Measurements from ENCODE around the gene RMI2.
"Not testable (repeated sequence)": the region's sequence is repeated elsewhere in the genome, so short reads cannot be mapped to it uniquely, and the experiment has no call there.

The RMI2 gene

GRCh38 chr16:11372829-11373306 lies 27.6 kb downstream of the RMI2 start:
- Histone ChIP-seq H3K27me3 (ENCODE audit: insufficient read depth, low read length, poor library complexity) (no peaks in the 10 kb centered on the region), H3K79me2 (ENCODE audit: control insufficient read depth, insufficient read depth, low read length) (no peaks in the 10 kb centered on the region), H3K9ac (ENCODE audit: low read length) (no peak overlapping the region), H3K36me3 (ENCODE audit: control insufficient read depth, insufficient read depth, low read length) (no peaks in the 10 kb centered on the region), H2BK15ac (replicated peaks; ENCODE audit: low read depth) (no peak overlapping the region), H4K5ac (ENCODE audit: low read length) (no peak overlapping the region), H2BK5ac (ENCODE audit: low read length) (no peak overlapping the region), H2BK120ac (ENCODE audit: low read depth, low read length) (no peak overlapping the region), H3K4me3 (ENCODE audit: low read length) (no peak overlapping the region), H3K4me1 (ENCODE audit: control insufficient read depth, low read depth, low read length) (no peaks in the 10 kb centered on the region), H3K79me1 (ENCODE audit: low read length) (no peaks in the 10 kb centered on the region), H3K4me2 (ENCODE audit: low read length) (no peak overlapping the region), H3K27ac (ENCODE audit: low read depth, low read length) (no peak overlapping the region), H4K8ac (ENCODE audit: low read depth, low read length) (no peak overlapping the region), H2AK5ac (ENCODE audit: low read length) (no peak overlapping the region), H3K18ac (ENCODE audit: low read length) (no peak overlapping the region), H3K4ac (ENCODE audit: low read depth, low read length) (no peak overlapping the region), H3K56ac (ENCODE audit: low read length) (no peak overlapping the region), H3K23ac (ENCODE audit: low read length) (no peak overlapping the region)
- no peak for DNase-seq
- no CpG with 5 or more reads among the region's 6 CpGs for WGBS (ENCODE audit: extremely low coverage, insufficient coverage, low lambda C conversion rate)

GRCh38 chr16:11374255-11374654 lies 29.0 kb downstream of the RMI2 start:
- no peak overlapping the region for H3K27ac ChIP-seq (ENCODE audit: low read depth, low read length)

GRCh38 chr16:11377154-11377553 lies 31.9 kb downstream of the RMI2 start:
- no peaks in the 10 kb centered on the region for H3K36me3 ChIP-seq (ENCODE audit: control insufficient read depth, insufficient read depth, low read length)
- no peak overlapping the region for H3K9ac ChIP-seq (ENCODE audit: low read length)
- H3K27ac ChIP-seq (ENCODE audit: low read depth, low read length), result no peak overlapping the region
- DNase-seq, result no peak
- no peak overlapping the region for H4K8ac ChIP-seq (ENCODE audit: low read depth, low read length)
- no peak overlapping the region for H3K23ac ChIP-seq (ENCODE audit: low read length)
- no peak overlapping the region for H2AK5ac ChIP-seq (ENCODE audit: low read length)
- no peaks in the 10 kb centered on the region for H3K79me2 ChIP-seq (ENCODE audit: control insufficient read depth, insufficient read depth, low read length)
- H3K79me1 ChIP-seq (ENCODE audit: low read length), result no peaks in the 10 kb centered on the region
- no peak overlapping the region for H2BK5ac ChIP-seq (ENCODE audit: low read length)
- H2BK15ac ChIP-seq (replicated peaks; ENCODE audit: low read depth), result no peak overlapping the region
- no peak overlapping the region for H3K4me2 ChIP-seq (ENCODE audit: low read length)
- H4K5ac ChIP-seq (ENCODE audit: low read length), result no peak overlapping the region
- H3K18ac ChIP-seq (ENCODE audit: low read length), result no peak overlapping the region
- no peak overlapping the region for H3K56ac ChIP-seq (ENCODE audit: low read length)
- no peak overlapping the region for H2BK120ac ChIP-seq (ENCODE audit: low read depth, low read length)
- no peak overlapping the region for H3K4me3 ChIP-seq (ENCODE audit: low read length)
- WGBS (ENCODE audit: extremely low coverage, insufficient coverage, low lambda C conversion rate), result no CpG with 5 or more reads among the region's 3 CpGs
- H3K27me3 ChIP-seq (ENCODE audit: insufficient read depth, low read length, poor library complexity), result no peaks in the 10 kb centered on the region
- H3K4me1 ChIP-seq (ENCODE audit: control insufficient read depth, low read depth, low read length), result no peaks in the 10 kb centered on the region
- H3K4ac ChIP-seq (ENCODE audit: low read depth, low read length), result no peak overlapping the region

More at GRCh38 chr16:11374255-11374654, 29.0 kb downstream of the RMI2 start:
- H3K4me2 ChIP-seq (ENCODE audit: low read length), result no peak overlapping the region
- H3K27me3 ChIP-seq (ENCODE audit: insufficient read depth, low read length, poor library complexity), result no peaks in the 10 kb centered on the region
- H3K23ac ChIP-seq (ENCODE audit: low read length), result no peak overlapping the region
- no peaks in the 10 kb centered on the region for H3K79me1 ChIP-seq (ENCODE audit: low read length)
- no peak overlapping the region for H3K56ac ChIP-seq (ENCODE audit: low read length)
- H4K5ac ChIP-seq (ENCODE audit: low read length), result no peak overlapping the region
- H4K8ac ChIP-seq (ENCODE audit: low read depth, low read length), result no peak overlapping the region
- H3K18ac ChIP-seq (ENCODE audit: low read length), result no peak overlapping the region
- no CpG with 5 or more reads among the region's 4 CpGs for WGBS (ENCODE audit: extremely low coverage, insufficient coverage, low lambda C conversion rate)
- no peak for DNase-seq
- H3K4me3 ChIP-seq (ENCODE audit: low read length), result no peak overlapping the region
- no peak overlapping the region for H2AK5ac ChIP-seq (ENCODE audit: low read length)
- H3K4ac ChIP-seq (ENCODE audit: low read depth, low read length), result no peak overlapping the region
- H2BK5ac ChIP-seq (ENCODE audit: low read length), result no peak overlapping the region
- no peaks in the 10 kb centered on the region for H3K4me1 ChIP-seq (ENCODE audit: control insufficient read depth, low read depth, low read length)
- no peak overlapping the region for H2BK15ac ChIP-seq (replicated peaks; ENCODE audit: low read depth)
- H3K36me3 ChIP-seq (ENCODE audit: control insufficient read depth, insufficient read depth, low read length), result no peaks in the 10 kb centered on the region
- no peaks in the 10 kb centered on the region for H3K79me2 ChIP-seq (ENCODE audit: control insufficient read depth, insufficient read depth, low read length)
- H3K9ac ChIP-seq (ENCODE audit: low read length), result no peak overlapping the region
- no peak overlapping the region for H2BK120ac ChIP-seq (ENCODE audit: low read depth, low read length)

- H4K8ac ChIP-seq (ENCODE audit: low read depth, low read length); H4K5ac ChIP-seq (ENCODE audit: low read length); H3K4me3 ChIP-seq (ENCODE audit: low read length); H3K18ac ChIP-seq (ENCODE audit: low read length); H2BK15ac ChIP-seq (replicated peaks; ENCODE audit: low read depth); H3K27ac ChIP-seq (ENCODE audit: low read depth, low read length); H3K79me2 ChIP-seq (ENCODE audit: control insufficient read depth, insufficient read depth, low read length); H3K79me1 ChIP-seq (ENCODE audit: low read length); H3K4ac ChIP-seq (ENCODE audit: low read depth, low read length); H3K27me3 ChIP-seq (ENCODE audit: insufficient read depth, low read length, poor library complexity); H3K56ac ChIP-seq (ENCODE audit: low read length); H3K23ac ChIP-seq (ENCODE audit: low read length); H2BK5ac ChIP-seq (ENCODE audit: low read length); H3K4me1 ChIP-seq (ENCODE audit: control insufficient read depth, low read depth, low read length); H2AK5ac ChIP-seq (ENCODE audit: low read length); DNase-seq; H3K36me3 ChIP-seq (ENCODE audit: control insufficient read depth, insufficient read depth, low read length); H3K4me2 ChIP-seq (ENCODE audit: low read length); H3K9ac ChIP-seq (ENCODE audit: low read length); H2BK120ac ChIP-seq (ENCODE audit: low read depth, low read length): not testable (repeated sequence)
- no CpG with 5 or more reads among the region's 5 CpGs for WGBS (ENCODE audit: extremely low coverage, insufficient coverage, low lambda C conversion rate)
These were observed 33.7 kb downstream of the RMI2 start for GRCh38 chr16:11378951-11379350.

GRCh38 chr16:11379420-11379819 lies 34.2 kb downstream of the RMI2 start:
- H2BK15ac ChIP-seq (replicated peaks; ENCODE audit: low read depth), result no peak overlapping the region
- no peak overlapping the region for H3K27ac ChIP-seq (ENCODE audit: low read depth, low read length)
- H2AK5ac ChIP-seq (ENCODE audit: low read length), result no peak overlapping the region
- no peaks in the 10 kb centered on the region for H3K79me1 ChIP-seq (ENCODE audit: low read length)
- H3K23ac ChIP-seq (ENCODE audit: low read length), result no peak overlapping the region
- H4K8ac ChIP-seq (ENCODE audit: low read depth, low read length), result no peak overlapping the region
- no peak overlapping the region for H2BK5ac ChIP-seq (ENCODE audit: low read length)
- H3K79me2 ChIP-seq (ENCODE audit: control insufficient read depth, insufficient read depth, low read length), result no peaks in the 10 kb centered on the region
- H3K4me1 ChIP-seq (ENCODE audit: control insufficient read depth, low read depth, low read length), result no peaks in the 10 kb centered on the region
- no peak overlapping the region for H3K18ac ChIP-seq (ENCODE audit: low read length)
- WGBS (ENCODE audit: extremely low coverage, insufficient coverage, low lambda C conversion rate), result no CpG with 5 or more reads among the region's 7 CpGs
- no peaks in the 10 kb centered on the region for H3K27me3 ChIP-seq (ENCODE audit: insufficient read depth, low read length, poor library complexity)
- no peak overlapping the region for H3K4me3 ChIP-seq (ENCODE audit: low read length)
- H2BK120ac ChIP-seq (ENCODE audit: low read depth, low read length), result no peak overlapping the region
- H4K5ac ChIP-seq (ENCODE audit: low read length), result no peak overlapping the region
- no peak overlapping the region for H3K56ac ChIP-seq (ENCODE audit: low read length)
- no peak overlapping the region for H3K4ac ChIP-seq (ENCODE audit: low read depth, low read length)
- no peak overlapping the region for H3K9ac ChIP-seq (ENCODE audit: low read length)
- no peak for DNase-seq
- H3K4me2 ChIP-seq (ENCODE audit: low read length), result no peak overlapping the region
- no peaks in the 10 kb centered on the region for H3K36me3 ChIP-seq (ENCODE audit: control insufficient read depth, insufficient read depth, low read length)

- no peak overlapping the region for H3K4me2 ChIP-seq (ENCODE audit: low read length)
- H2BK5ac ChIP-seq (ENCODE audit: low read length), result no peak overlapping the region
- H4K5ac ChIP-seq (ENCODE audit: low read length), result no peak overlapping the region
- H4K8ac ChIP-seq (ENCODE audit: low read depth, low read length), result no peak overlapping the region
- no peaks in the 10 kb centered on the region for H3K4me1 ChIP-seq (ENCODE audit: control insufficient read depth, low read depth, low read length)
- H3K4me3 ChIP-seq (ENCODE audit: low read length), result no peak overlapping the region
- no peak overlapping the region for H2BK120ac ChIP-seq (ENCODE audit: low read depth, low read length)
- H3K27ac ChIP-seq (ENCODE audit: low read depth, low read length), result no peak overlapping the region
- H3K18ac ChIP-seq (ENCODE audit: low read length), result no peak overlapping the region
- DNase-seq, result no peak
- no peak overlapping the region for H2BK15ac ChIP-seq (replicated peaks; ENCODE audit: low read depth)
- WGBS (ENCODE audit: extremely low coverage, insufficient coverage, low lambda C conversion rate), result no CpG with 5 or more reads among the region's 9 CpGs
- no peak overlapping the region for H3K56ac ChIP-seq (ENCODE audit: low read length)
- H3K23ac ChIP-seq (ENCODE audit: low read length), result no peak overlapping the region
- H3K27me3 ChIP-seq (ENCODE audit: insufficient read depth, low read length, poor library complexity), result no peaks in the 10 kb centered on the region
- H2AK5ac ChIP-seq (ENCODE audit: low read length), result no peak overlapping the region
- no peak overlapping the region for H3K4ac ChIP-seq (ENCODE audit: low read depth, low read length)
- no peaks in the 10 kb centered on the region for H3K36me3 ChIP-seq (ENCODE audit: control insufficient read depth, insufficient read depth, low read length)
- H3K79me2 ChIP-seq (ENCODE audit: control insufficient read depth, insufficient read depth, low read length), result no peaks in the 10 kb centered on the region
- no peaks in the 10 kb centered on the region for H3K79me1 ChIP-seq (ENCODE audit: low read length)
- H3K9ac ChIP-seq (ENCODE audit: low read length), result no peak overlapping the region
These were observed 35.6 kb downstream of the RMI2 start for GRCh38 chr16:11380836-11381235.

All from mesendoderm (in vitro differentiated cells).